Pulmonary artery endothelial cell (primary cell): ENCODE data around the gene GAS6. TPM values are rescaled to one million over a fixed set of nuclear protein-coding genes. Genes with fewer than 3 reads are reported as not detected.
"Not testable (repeated sequence)": the region's sequence is repeated elsewhere in the genome, so short reads cannot be mapped to it uniquely, and the experiment has no call there.

ENCODE experiments used
- DNase-seq: peaks from one replicate; pipeline ENCODE4 v3.0.0-alpha.2; 2011; ENCODE audit warnings: low read depth, low spot score
- total RNA-seq: library from RNA; depleted of rRNA; stranded (reverse); fragments of >200 nt; gene quantifications from 2 replicates; pipeline ENCODE4 v1.2.3, GENCODE V29; 2014

GAS6 gene
- total RNA-seq, 1 donor from 2014 or later = 127 TPM

GRCh38 chr13:113810640-113811039, 53.2 kb downstream of the GAS6 start:
- no peak for DNase-seq

- DNase-seq = no peak
Measured at GRCh38 chr13:113809934-113810333, 53.9 kb downstream of the GAS6 start.

- no peak for DNase-seq
Measured at GRCh38 chr13:113808058-113808834, 55.6 kb downstream of the GAS6 start.

GRCh38 chr13:113806526-113806925, 57.4 kb downstream of the GAS6 start:
- no peak for DNase-seq

GRCh38 chr13:113806104-113806471, 57.8 kb downstream of the GAS6 start:
- no peak for DNase-seq

- no peak for DNase-seq
Measured at GRCh38 chr13:113805431-113806103, 58.3 kb downstream of the GAS6 start.

GRCh38 chr13:113804703-113805430, 59.0 kb downstream of the GAS6 start:
- DNase-seq = no peak

GRCh38 chr13:113804017-113804702, 59.7 kb downstream of the GAS6 start:
- no peak for DNase-seq

GRCh38 chr13:113803409-113804016, 60.4 kb downstream of the GAS6 start:
- no peak for DNase-seq

- DNase-seq = no peak
Measured at GRCh38 chr13:113802761-113803160, 61.1 kb downstream of the GAS6 start.

- no peak for DNase-seq
Measured at GRCh38 chr13:113802090-113802531, 61.8 kb downstream of the GAS6 start.

- DNase-seq = no peak
Measured at GRCh38 chr13:113801289-113801961, 62.5 kb downstream of the GAS6 start.

- DNase-seq = no peak
Measured at GRCh38 chr13:113800576-113800926, 63.3 kb downstream of the GAS6 start.

GRCh38 chr13:113798200-113798811, 65.6 kb downstream of the GAS6 start:
- no peak for DNase-seq

GRCh38 chr13:113796964-113797676, 66.8 kb downstream of the GAS6 start:
- DNase-seq = no peak

GRCh38 chr13:113796211-113796963, 67.5 kb downstream of the GAS6 start:
- no peak for DNase-seq

GRCh38 chr13:113795362-113795761, 68.5 kb downstream of the GAS6 start:
- not testable (repeated sequence) for DNase-seq

- no peak for DNase-seq
Measured at GRCh38 chr13:113794764-113795173, 69.1 kb downstream of the GAS6 start.

GRCh38 chr13:113794086-113794485, 69.8 kb downstream of the GAS6 start:
- no peak for DNase-seq
